SJSA1 (cell line): Measurements from ENCODE around the gene CDX4. TPM values are rescaled to one million over a fixed set of nuclear protein-coding genes. Genes with fewer than 3 reads are reported as not detected.
"Not testable (repeated sequence)": the region's sequence is repeated elsewhere in the genome, so short reads cannot be mapped to it uniquely, and the experiment has no call there.

Source experiments
- DNase-seq, 2 experiments: peaks; one replicate each; pipeline ENCODE4 v3.0.0-alpha.2; 2015 to 2020; ENCODE audit warnings: low spot score in 2 of 2, low read depth in 1 of 2
- H3K27ac ChIP-seq: fragments of 250-450 bp; sonication (Bioruptor Pico); 2 replicates; pipeline ENCODE4 v1.5.1; 2020; ENCODE audit warnings: mild to moderate bottlenecking, moderate library complexity
- H3K27me3 ChIP-seq: fragments of 250-450 bp; sonication (Bioruptor Pico); replicated peaks from 2 replicates; pipeline ENCODE4 v1.5.1; 2020; ENCODE audit warnings: mild to moderate bottlenecking, moderate library complexity
- H3K36me3 ChIP-seq: fragments of 250-450 bp; sonication (Bioruptor Pico); 2 replicates; pipeline ENCODE4 v1.5.1; 2020; ENCODE audit warnings: mild to moderate bottlenecking
- H3K4me1 ChIP-seq: fragments of 250-450 bp; sonication (Bioruptor Pico); replicated peaks from 2 replicates; pipeline ENCODE4 v1.6.1; 2021; ENCODE audit warnings: mild to moderate bottlenecking
- H3K4me3 ChIP-seq: fragments of 250-450 bp; sonication (Bioruptor Pico); 2 replicates; pipeline ENCODE4 v1.5.1; 2020; ENCODE audit warnings: mild to moderate bottlenecking
- H3K9me3 ChIP-seq: fragments of 250-450 bp; sonication (Bioruptor Pico); replicated peaks from 2 replicates; pipeline ENCODE4 v1.5.1; 2020; ENCODE audit warnings: mild to moderate bottlenecking
- total RNA-seq: library from RNA; depleted of rRNA; stranded (reverse); fragments of >200 nt; shearing (Covaris generic); gene quantifications from 2 replicates; pipeline ENCODE4 v1.2.3, GENCODE V29; 2014; rRNA removed

The CDX4 gene
- total RNA-seq, 1 experiment from 2014 or later, result not detected

DNA sequence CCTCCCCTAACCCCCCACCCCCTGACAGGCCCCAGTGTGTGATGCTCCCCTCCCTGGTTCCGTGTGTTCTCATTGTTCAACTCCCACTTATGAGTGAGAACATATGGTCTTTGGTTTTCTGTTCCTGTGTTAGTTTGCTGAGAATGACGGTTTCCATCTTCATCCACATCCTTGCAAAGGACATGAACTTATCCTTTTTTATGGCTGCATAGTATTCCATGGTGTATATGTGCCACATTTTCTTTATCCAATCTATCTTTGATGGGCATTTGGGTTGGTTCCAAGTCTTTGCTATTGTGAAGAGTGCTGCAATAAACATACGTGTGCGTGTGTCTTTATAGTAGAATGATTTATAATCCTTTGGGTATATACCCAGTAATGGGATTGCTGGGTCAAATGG, 45.3 kb downstream of the CDX4 start:
- DNase-seq, H3K4me3 ChIP-seq, H3K4me1 ChIP-seq, H3K36me3 ChIP-seq, H3K27ac ChIP-seq, H3K27me3 ChIP-seq, H3K9me3 ChIP-seq: not testable (repeated sequence)

Other genes starting within 250 kb of the CDX4 start
- gene NAP1L2, start 232.2 kb upstream of the CDX4 start, total RNA-seq, result 0.06 TPM in 1 of 2 replicates, not detected in the other
- 5.4 and 5.5 TPM in 2 replicates for gene CHIC1, start 116.1 kb downstream of the CDX4 start, total RNA-seq